Measurements from ENCODE around the gene EEFSEC. TPM values are rescaled to one million over a fixed set of nuclear protein-coding genes. Genes with fewer than 3 reads are reported as not detected.

Gene EEFSEC
- total and polyA plus RNA-seq, 11 donors: 17.5 to 48.0 (median 22.5) TPM

- Histone ChIP-seq H3K36me3 (no peaks in the 10 kb centered on the region), H3K27me3 (peaks cover 0 to 40% (median 11%) of the 10 kb centered on the region in 9 donors), H3K4me3 (no peak overlapping the region), H3K9me3 (no peaks in the 10 kb centered on the region), H3K4me1 (peaks cover 0 to 18% (median 4%) of the 10 kb centered on the region in 12 donors), H3K27ac (no peak overlapping the region)
- 90 to 93% (median 91%) methylated on average over 15 of the region's 15 CpGs for WGBS, 4 donors
- TF ChIP-seq, protein P1, sequence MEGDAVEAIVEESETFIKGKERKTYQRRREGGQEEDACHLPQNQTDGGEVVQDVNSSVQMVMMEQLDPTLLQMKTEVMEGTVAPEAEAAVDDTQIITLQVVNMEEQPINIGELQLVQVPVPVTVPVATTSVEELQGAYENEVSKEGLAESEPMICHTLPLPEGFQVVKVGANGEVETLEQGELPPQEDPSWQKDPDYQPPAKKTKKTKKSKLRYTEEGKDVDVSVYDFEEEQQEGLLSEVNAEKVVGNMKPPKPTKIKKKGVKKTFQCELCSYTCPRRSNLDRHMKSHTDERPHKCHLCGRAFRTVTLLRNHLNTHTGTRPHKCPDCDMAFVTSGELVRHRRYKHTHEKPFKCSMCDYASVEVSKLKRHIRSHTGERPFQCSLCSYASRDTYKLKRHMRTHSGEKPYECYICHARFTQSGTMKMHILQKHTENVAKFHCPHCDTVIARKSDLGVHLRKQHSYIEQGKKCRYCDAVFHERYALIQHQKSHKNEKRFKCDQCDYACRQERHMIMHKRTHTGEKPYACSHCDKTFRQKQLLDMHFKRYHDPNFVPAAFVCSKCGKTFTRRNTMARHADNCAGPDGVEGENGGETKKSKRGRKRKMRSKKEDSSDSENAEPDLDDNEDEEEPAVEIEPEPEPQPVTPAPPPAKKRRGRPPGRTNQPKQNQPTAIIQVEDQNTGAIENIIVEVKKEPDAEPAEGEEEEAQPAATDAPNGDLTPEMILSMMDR (IDR thresholded peaks at IDR 0.05): no peak
- TF ChIP-seq POLR2A (IDR thresholded peaks at IDR 0.05): no peak
- no peak for DNase-seq
- intact Hi-C loops (cut with DNase I): loop anchor here (1.0 to 10.0 kb wide), 12 partner anchors 55 to 330 kb away; no protein-coding TSS in a partner anchor
- ATAC-seq: no peak
Measured at GRCh38 chr3:128427175-128427857, 274.0 kb downstream of the EEFSEC start.

DNA sequence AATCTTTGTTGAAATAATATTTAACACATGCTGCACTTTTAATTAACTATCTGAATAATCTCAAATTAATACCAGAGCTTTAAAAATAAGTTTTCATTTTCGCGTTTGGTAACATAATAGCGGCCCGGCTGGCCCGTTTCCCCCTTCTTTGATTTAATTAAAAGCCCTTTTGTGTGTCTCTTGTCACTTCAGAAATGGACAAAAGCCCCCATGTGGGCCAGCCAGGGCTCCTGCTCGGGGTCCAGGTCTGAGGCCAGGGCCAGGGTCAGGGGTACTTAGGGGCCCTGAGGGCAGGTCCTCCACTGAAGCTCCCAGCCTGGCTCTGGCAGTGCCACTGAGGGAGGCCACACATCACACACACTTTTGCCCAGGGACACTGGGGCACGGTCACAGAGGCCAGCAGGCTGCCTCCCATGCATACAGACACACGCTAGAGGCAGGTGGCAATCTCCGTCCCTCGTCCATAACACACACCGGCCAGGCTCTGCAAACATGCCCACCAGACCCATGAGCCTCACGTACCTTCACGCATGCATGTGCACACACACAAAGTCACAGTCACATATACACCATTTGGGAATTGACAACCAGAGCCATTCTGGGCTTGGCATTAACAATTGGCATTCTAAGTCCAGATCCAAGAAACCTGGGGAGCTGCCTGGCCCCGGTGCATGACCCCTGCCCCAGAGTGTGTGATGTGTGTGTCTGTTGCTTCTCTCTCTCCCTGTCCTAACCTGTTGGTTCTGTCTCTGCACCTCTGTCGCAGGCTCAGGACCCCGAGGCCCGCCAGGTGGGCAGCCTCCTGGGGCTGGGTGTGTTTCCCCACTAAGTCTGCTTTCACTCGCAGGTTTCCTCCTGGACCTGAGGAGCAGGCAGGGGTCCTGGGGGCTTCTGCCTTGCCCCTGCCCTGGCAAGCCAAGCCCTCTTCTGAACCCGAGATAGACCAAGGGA lies 274.9 kb downstream of the EEFSEC start:
- TF ChIP-seq, protein P1 (IDR thresholded peaks at IDR 0.05): no peak
- no peak for TF ChIP-seq POLR2A (IDR thresholded peaks at IDR 0.05)
- intact Hi-C loops (cut with DNase I): loop anchor here (1.0 to 10.0 kb wide), 12 partner anchors 54 to 331 kb away; no protein-coding TSS in a partner anchor
- peaks cover 0 to 26% (median 9%) of the 10 kb centered on the region in 12 donors for H3K4me1 ChIP-seq
- peaks cover 5 to 48% (median 20%) of the 10 kb centered on the region in 9 donors for H3K27me3 ChIP-seq
- H3K4me3 ChIP-seq: no peak overlapping the region
- ATAC-seq (no peak), DNase-seq (no peak)
- WGBS, 4 donors: 93 to 96% (median 94%) methylated on average over 14 to 19 of the region's 19 CpGs
- H3K9me3 ChIP-seq: no peaks in the 10 kb centered on the region
- H3K27ac ChIP-seq: no peak overlapping the region
- no peaks in the 10 kb centered on the region for H3K36me3 ChIP-seq

DNA sequence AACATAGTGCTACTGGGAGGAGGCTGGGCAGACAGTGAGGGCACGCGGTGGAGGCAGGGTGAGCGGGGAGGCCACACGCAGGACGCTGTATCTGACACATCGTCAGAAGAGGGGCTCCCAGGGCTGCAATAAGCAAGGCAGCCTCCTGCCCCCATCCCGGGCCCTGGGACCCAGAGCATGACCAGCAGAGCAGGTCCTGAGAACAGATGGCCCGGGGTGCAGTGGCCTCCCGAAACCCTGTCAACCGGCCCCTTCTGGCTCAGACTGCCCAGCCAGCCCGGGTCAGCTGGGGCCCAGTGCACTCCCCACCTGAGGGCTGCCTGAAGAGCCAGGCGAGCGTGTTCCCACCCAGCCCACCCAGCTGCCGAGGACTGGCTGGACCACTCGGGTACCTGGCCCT lies 276.0 kb downstream of the EEFSEC start:
- WGBS, 4 donors: 90 to 94% (median 93%) methylated on average over 10 to 15 of the region's 15 CpGs
- H3K27me3 ChIP-seq: peaks cover 8 to 60% (median 27%) of the 10 kb centered on the region in 9 donors
- ATAC-seq: no peak
- H3K9me3 ChIP-seq: no peaks in the 10 kb centered on the region
- H3K27ac ChIP-seq: no peak overlapping the region
- intact Hi-C loops (cut with DNase I): loop anchor here in 8 of 10 donors (2.0 to 10.0 kb wide), 7 partner anchors 53 to 332 kb away; no protein-coding TSS in a partner anchor
- H3K4me3 ChIP-seq: no peak overlapping the region
- H3K4me1 ChIP-seq: peaks cover 0 to 29% (median 9%) of the 10 kb centered on the region in 12 donors
- TF ChIP-seq, protein P1 (IDR thresholded peaks at IDR 0.05): no peak
- H3K36me3 ChIP-seq: no peaks in the 10 kb centered on the region
- no peak for DNase-seq

- TF ChIP-seq, protein P1 (IDR thresholded peaks at IDR 0.05): no peak
- TF ChIP-seq POLR2A (IDR thresholded peaks at IDR 0.05): no peak
- Histone ChIP-seq H3K27me3 (peaks cover 8 to 62% (median 27%) of the 10 kb centered on the region in 9 donors), H3K27ac (no peak overlapping the region), H3K4me3 (no peak overlapping the region), H3K4me1 (peaks cover 0 to 29% (median 9%) of the 10 kb centered on the region in 12 donors), H3K9me3 (no peaks in the 10 kb centered on the region), H3K36me3 (no peaks in the 10 kb centered on the region)
- intact Hi-C loops (cut with DNase I): loop anchor here in 8 of 10 donors (2.0 to 10.0 kb wide), 8 partner anchors 48 to 332 kb away; no protein-coding TSS in a partner anchor
- 91 to 95% (median 94%) methylated on average over 7 to 8 of the region's 8 CpGs for WGBS, 4 donors
- DNase-seq: no peak
- ATAC-seq: no peak
Measured at GRCh38 chr3:128429751-128430150, 276.5 kb downstream of the EEFSEC start.
